GM12892 (cell line): ENCODE measurements around the gene SLC36A4.

Experiments used
- POLR2A ChIP-seq: IDR thresholded peaks from 2 replicates; pipeline ENCODE4 v1.6.1; 2011; ENCODE audit warnings: low read depth, low read length, control low read depth
- POLR2AphosphoS5 ChIP-seq: IDR thresholded peaks from 2 replicates; pipeline ENCODE4 v1.6.1; 2011; ENCODE audit warnings: low read depth, low read length, control low read depth
- TAF1 ChIP-seq: IDR thresholded peaks from 2 replicates; pipeline ENCODE4 v1.6.1; 2011; ENCODE audit warnings: low read depth, mild to moderate bottlenecking, control low read depth, low read length, borderline replicate concordance

DNA sequence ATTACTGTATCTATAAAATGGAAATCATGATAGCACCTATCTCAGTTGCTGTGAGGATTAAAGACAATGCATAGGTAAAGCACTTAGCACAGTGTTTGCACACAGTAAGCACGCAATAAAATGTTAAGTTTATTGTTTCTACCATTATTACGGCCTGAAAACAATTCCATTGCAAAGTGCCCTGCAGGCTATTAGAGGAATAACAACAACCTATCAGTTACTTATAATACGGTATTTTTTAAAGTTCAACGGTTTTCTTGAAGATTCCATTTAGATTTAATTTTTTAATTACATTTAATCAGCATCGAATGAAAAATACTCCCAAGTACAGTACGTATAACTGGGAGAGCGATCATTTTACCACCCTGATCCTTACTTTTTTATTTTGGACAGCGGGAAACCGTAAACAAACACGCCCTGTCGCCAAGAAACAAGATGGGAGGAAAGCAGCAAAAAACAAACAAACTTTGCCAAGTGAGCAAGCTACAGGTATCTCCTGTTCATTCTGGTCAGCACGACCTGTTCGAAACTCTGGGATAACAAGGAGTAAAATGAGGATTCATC, 893 bp downstream of the SLC36A4 start:
- TF ChIP-seq POLR2A (no peak), TAF1 (no peak), POLR2AphosphoS5 (no peak)
